HG02678 (cell line): ENCODE measurements around the gene SPTB.

Experiments
- ATAC-seq: cut with Tn5 transposase; IDR thresholded peaks from one replicate; pipeline ENCODE4 v1.9.1; 2021; ENCODE audit warnings: mild to moderate bottlenecking, moderate library complexity; ENCODE audit not compliant: unreplicated experiment

Gene SPTB

DNA sequence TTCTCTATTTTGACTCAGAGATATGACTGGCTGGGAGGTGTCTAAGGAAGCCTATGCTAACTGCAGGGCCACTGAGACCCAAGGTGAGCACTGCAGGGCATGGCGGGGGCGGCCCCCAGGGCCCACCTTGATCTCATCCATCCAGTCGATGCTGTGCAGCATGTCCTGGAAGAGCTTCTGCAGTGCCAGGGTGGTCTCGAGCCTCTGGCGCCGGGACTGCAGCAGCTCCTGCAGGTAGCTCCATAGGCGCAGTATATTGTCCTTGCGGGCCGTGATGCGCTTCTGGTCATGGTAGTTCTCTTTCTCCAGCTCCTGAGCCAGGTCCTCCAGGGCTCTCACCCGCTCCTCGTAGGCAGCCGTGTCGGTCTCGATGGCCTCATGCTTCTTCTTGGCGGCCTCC lies 84.5 kb downstream of the SPTB start:
- ATAC-seq: no peak

DNA sequence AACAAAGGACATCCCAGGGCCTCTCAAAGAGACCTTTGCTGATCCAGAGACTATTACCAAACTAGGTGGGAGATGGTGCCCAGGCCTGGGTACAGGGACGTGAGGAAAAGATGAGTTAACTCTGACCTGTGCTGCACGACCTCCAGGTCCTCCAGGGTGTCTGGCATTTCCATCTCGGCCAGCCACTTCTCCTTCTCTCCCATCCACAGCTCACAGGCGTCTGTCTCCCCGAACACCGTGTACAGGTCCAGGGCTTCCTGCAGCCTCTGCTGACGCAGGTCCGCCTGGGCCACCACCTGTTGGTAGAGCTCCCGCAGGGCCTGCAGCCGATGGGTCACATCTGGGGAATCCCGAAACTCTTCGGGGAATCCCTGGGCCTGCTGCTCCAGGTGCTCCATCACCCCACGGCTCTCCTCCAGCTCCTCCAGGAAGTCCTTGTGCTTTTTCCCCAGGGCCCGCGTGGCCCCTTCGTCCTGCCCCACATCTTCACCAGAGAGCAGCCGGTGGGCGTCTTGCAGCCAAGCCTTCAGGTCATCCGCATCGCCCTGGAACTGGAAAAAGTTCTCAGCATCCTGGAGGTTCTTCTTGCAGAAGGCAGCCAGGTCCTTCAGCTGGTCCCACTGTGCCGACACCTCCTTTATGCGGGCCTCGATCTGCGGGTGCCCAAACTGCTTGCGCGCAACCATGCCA lies 86.7 kb downstream of the SPTB start:
- no peak for ATAC-seq

DNA sequence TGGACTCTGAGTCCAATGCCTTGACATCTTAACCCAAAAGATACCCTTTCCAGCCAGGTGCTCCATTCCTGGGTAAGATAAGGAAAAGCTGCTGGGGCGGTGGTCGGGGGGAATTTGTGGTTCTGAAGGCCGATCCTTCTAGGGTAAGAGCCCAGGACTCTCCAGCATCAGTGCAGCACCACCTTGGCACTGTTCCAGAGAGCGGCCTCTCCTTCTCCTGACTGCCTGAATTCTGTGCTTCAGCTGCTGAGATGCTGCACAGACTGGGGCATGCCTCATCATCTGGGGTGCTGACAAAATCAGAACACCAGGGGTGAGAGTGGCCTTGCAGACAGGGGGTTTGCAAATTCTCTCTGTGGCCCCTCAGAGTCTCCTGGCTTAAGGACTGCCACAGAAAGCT lies 87.5 kb downstream of the SPTB start:
- no peak for ATAC-seq

DNA sequence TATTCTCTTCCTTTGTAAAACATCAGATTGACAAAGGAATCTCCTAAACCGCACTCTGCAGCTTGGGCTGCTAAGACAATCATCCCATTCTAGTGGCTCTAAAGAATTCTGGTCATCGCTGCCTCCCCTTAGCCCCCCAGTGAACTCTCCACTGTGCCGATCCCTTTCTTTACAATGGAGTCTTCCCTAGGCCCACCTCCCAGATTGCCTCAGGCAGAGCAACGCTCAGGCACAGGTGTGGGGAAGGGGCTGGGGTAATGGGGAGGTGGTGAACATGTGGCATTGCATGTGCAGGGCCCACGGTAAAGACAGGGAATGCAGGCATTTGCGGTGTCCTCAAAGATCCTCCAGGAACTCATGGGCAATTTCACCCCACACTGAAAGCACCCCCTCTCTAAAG lies 89.2 kb downstream of the SPTB start:
- no peak for ATAC-seq

DNA sequence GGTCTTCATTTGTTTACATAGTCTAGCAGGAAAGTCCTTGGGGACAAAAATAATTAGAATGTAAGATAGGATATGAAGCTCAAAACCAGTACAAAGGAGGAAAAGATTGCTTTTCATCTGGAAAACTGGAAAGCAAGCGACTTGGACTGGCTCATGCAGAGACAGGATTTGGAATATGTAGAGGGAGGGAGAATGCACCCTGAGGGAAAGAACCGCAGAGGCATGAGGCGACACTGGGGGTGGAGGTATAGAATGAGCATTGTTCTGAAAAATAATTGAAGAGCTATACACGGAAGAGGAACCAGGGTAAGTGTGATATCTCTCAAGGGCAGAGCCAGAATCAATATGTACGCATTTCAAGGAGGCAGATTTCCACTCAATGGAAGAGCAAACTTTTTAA lies 90.0 kb downstream of the SPTB start:
- no peak for ATAC-seq

DNA sequence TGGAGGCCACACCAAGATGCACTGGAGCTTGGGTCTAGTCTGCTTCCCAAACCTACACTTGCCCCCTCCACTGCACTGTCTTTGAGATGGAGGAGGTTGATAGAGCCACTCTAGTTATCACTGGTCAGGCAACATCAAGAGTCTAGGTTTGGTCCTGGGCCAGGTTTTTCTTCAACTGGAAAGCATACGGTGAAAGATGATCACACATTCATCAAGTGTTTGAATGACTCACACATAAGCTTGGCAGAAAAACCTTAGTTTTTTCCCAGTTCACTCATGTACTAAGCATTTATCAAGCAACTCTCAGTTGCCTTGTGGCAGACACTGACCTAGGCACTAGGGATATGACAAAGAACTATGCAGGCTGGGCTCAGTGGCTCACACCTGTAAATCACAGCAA lies 91.0 kb downstream of the SPTB start:
- no peak for ATAC-seq

DNA sequence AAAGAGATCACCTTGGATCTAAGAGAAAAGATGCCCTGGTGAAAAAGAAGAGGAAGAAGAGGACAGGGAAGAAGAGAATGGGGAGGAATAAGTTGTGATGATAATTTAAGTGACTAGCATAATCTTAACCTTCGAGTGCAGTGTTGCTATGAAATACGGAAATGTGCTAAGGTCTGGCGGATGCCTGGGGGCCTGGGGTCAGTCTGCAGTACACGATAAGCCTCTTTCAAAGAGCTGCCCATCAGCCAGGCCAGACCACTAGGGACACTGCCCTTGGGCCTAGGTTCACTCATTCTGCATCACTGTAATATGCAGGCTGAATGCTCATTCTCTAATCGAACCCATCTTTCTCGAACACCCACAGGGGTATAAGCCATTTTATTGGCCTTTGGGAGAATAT lies 92.1 kb downstream of the SPTB start:
- no peak for ATAC-seq

DNA sequence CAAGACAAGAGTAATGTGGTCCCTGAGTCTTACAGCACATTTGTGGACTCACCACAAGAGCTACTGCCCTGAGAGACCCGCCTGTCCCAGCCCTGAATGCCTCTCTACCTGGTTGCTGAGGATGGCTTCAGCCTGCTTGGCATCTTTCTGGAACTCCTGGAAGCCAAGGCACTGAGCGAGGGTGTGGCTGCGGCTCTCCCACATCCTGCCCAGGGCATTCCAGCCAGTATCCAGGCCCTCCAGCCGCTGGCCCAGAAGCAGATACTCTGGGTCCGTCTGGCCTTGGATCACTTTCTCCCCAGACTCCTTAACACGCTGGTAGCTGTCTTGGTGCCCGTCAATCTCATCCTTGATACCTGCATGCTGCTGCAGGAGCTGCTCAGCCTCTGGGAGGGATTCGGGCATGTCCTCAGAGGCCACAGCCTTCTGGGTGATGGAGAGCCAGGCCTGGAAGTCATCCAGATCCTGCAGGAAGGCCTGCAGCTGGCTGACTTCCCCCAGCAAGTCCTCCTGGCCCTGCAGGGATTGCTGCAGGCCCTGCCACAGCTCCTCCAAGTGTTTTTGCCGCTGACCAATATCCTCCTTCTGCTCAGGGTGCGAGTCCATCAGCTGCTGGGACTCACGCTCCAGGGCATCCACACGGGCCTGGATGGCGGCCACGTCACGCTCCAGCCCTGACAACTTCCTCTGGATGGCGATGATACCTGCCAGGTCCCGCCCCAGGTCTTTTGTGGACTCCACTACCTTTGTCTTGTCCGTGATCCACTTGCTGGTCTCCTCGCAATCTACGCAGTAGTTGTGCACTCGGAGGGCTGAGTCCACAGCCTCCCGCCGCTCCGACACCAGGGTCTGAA lies 93.2 kb downstream of the SPTB start:
- ATAC-seq: no peak

DNA sequence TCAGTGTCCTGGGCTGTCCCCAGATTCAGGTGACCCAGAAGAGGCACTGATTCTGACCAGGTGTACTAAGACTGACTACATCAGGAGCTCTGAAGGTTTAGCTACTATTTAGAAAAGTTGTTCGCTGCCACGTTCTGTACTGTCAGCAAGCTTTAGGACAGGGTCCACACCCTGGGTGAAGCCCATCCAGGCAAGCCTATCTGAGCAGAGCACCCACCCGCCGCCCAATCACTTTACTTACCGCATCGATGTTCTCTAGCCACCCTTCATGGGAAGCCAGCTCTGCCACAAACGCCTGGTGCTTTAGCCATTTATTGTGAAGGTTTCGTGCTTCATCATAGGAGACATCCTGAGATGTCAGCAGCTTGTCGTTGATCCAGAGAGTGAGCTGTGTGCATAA lies 95.7 kb downstream of the SPTB start:
- ATAC-seq: no peak

DNA sequence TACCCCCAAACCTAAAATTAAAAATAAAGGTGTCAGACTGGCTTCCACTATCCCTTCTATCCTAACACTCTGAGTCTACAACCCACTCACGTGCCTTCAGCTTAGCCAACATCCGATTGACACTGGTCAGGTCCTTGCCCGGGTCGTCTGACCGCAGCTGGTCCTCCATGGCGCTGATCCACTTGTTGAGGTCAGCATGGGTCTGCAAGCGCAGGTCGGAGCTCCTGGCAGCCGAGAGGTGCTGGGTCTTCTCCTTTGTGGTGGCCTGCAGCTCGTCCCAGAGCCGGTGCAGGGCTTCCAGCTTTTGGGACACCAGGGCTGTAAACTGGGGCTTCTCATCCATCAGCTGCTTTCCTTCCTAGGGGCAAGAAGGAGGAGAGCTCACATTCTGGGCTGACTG lies 97.5 kb downstream of the SPTB start:
- no peak for ATAC-seq

DNA sequence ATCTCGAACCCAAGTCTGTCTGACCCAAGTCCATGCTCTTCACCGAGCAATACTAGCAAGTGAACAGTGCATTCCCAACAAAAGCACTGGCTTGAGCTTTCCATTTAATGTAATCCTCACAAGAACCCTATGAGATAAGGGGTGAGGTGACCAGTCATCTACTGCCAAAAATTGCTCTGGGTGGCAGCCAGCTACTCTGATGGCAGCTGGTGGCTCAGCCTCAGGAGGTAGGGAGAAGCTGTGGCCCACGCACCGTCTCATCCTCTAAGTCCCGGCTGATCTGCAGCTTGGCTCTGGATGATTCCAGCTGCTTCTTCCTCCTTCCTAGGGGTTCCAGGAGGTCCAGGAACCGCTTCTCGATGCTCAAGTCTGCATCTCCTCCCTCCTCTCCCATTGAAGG lies 100.2 kb downstream of the SPTB start:
- ATAC-seq: no peak

DNA sequence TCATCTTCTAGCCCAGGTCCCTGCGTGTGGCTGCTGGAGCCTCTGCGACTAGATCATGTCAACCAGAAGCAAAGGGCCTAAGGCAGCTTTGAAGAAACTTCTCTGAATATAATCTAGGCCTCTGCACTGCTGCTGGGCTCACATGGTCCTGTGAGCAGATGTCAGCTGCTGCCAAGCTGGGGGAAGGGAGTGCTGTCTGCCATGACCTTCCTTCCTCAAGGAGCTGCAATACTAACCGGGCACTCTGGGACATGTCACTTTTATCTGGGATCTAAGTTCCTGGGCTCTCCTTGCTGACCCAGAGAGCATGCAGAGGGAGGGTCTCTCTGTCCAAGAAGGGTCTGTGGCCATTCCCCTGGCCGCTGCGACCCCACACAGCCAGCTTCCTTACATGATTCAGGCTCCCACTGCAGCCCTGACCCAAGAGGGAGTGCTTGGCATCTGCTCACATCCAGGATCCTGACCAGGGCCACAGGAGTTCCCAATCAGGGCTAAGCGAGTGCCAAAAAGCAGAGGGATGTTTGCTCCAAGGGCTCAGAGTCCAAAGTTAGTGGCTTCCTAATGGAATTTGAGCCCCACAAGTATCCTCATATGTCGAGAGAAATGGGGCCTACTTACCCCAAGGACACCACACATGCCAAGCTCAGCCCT lies 101.5 kb downstream of the SPTB start:
- no peak for ATAC-seq

DNA sequence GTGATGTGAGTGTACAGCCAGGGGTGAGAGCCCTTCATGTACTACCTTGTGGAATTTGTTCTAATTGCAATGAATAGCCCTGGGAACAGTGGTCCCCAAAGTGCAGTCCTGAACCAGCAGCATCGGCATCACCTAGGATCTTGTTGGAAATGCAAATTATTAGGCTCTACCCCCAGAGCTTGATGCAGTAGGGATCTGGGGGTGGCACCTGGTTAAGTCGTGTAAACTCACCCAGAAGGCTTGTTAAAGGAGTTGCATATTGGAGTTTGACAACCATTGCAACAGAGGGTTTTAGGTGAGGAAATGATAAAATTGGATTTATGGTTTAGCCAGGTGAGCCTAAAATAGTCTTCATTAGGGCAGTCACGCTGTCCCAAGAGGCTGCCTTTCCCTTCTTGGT lies 102.2 kb downstream of the SPTB start:
- ATAC-seq: no peak

DNA sequence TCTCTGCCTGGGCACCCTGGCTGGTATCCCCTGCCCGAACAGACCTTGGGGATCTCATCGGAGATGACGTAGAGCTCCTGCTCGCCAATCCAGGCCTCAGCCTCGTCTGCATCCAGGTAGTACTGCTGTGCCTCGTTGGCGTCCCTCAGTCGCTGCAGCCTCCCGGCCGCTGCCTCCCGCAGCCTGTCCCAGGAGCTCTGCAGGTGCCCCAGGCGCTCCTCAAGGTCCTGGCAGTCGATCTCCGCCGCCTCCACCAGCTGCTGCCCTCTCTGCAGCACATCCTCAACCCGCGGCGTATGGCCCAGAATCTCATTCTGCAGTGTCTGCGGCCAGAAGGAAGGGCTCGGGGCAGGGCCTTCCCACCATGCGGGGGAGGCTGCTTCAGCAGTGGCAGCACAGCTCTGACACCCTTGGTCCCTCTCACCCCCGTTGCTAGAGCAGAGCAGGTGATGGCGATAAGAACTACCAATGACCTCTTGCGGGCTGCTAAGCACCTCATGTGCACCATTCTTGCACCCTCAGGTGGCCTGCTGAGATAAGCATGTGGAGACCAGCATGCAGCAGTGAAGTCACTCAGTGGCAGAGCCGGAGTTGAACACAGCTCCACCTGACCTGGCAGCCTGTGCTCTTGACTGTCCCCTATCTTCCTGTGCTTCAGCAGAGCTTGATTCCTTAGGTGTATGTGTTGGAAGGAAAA lies 104.5 kb downstream of the SPTB start:
- ATAC-seq: no peak

DNA sequence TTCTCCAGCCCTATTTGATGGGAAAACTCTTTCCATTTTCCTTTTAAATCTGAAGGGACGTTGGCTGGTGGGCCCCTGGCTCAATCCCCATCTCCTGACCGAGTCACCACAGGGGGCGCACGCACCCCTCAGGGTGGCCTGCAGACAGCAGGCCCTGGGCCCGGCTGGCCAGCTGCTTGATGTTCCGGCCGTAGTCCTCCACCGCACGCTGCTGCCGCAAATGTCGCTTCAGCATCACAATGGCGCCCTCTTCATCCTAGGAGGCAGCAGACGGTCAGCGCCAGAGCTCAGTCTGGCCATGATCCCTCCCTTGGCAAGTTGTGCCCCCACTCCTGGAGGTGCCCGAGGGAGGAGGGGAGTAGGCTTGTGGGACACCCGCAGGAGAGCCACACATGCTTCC lies 105.4 kb downstream of the SPTB start:
- no peak for ATAC-seq

DNA sequence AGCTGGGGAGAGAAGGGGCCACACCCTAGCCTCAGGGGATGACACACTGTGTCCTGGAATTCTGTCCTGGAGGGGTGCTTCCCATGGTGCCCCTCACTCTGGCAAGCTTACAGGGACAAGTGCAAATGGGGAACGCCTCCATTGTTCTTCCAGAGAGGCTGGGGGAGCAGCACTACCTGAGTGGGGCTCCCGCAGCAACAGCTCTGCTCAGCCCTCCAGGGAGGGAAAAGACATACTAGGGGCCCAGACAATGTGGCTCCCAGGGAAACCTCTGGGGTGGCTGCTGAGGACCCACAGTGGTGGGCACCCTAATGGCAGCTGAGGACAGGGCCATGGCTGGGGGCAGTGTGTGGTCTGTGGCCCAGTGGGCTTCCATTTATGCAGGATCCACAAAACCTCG lies 106.1 kb downstream of the SPTB start:
- no peak for ATAC-seq

DNA sequence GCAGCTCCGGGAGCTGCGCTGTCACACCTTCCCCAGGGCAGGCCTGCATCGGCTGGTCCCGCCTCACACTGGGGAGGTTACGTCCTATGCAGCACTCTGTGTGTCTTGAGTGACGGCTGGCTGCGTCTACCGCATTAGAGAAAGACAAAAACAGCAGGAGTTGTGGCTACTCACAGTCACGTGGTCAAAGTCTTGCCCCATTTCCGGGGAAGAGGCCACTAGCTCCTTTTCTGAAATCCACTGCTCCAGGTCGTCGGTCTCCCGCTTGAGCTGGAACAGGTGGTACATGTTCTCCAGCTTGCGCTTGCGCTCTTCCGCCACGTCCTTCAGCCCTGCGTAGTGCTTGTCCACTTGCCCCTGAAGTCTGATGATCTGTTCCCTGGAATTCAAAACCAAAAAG lies 106.7 kb downstream of the SPTB start:
- ATAC-seq: no peak

DNA sequence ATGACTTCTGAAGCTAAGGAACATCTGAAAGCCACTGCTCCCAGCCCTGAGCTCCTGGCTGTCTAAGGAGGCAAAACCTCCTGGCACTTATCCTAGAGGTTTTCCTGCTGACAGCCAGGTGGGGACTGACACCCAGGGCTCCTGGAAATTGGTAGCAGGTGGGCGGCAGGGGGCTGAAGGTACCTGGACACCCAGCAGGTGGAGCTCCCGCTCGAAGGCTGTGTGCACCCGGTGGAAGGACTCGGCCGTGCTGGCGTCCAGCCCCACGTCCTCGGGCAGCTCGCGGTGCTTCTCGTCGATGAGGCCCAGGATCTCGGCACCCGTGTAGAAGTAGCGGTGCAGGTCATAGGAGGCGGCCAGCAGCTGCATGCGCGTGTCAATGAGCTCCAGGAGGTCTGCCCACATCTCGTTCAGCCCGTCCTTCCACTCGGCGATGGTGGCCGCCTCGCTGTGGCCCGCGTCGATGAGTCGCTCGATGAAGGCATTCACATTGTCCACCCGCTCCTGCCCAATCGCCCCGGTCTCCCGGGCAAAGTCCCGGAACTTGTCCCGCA lies 107.2 kb downstream of the SPTB start:
- no peak for ATAC-seq

DNA sequence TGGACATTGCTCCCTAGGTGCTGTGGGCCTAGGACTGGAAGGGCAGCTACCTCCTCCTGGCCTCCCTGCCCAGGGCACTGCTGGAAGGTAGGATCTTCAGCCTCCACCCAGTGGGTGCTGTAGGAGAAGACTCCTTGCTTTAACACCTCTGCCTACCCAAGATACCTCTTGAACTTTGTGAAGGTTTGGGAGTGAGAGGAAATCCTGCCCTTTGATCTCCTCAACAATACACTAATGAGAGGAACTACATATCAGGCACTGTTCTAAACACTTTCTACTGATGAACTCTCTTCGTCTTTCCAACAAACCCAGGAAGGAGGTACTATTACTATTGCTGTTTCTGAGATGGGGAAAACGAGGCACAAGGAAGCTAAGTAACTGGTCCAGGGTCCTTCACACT lies 108.5 kb downstream of the SPTB start:
- no peak for ATAC-seq

DNA sequence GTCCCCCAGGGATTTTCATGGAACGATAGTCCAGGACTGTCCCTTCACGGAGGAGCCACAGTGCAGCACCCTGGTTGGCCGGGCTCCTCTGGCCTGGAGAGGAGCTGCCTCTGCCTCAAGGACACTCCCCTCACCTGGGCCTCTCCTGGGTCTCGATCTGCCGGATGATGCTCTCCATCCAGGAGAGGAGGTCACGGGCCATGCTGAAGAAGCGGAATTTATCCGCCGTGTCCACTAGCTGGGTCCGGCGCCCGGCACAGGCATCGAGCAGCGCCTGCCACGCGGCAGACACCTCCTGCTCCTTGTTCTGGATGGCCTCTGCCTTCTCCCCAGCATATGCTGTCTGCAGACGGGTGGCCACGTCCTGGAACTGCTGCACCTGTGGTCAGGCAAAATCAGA lies 109.0 kb downstream of the SPTB start:
- ATAC-seq: no peak
